Measurements from ENCODE around the gene DIPK2B. TPM values are rescaled to one million over a fixed set of nuclear protein-coding genes. Genes with fewer than 3 reads are reported as not detected.

DIPK2B gene
- total and polyA plus RNA-seq, 2 donors (not counting 1 experiment from before 2014, with no cell fraction given) = not detected

- Histone ChIP-seq H3K27ac (ENCODE audit: low read length in 2 of 2) (no peak overlapping the region), H3K4me2 (replicated peaks; ENCODE audit: low read depth, low read length, poor library complexity, severe bottlenecking) (no peak overlapping the region), H4K20me1 (ENCODE audit: control insufficient read depth, insufficient read depth, low read length, poor library complexity, severe bottlenecking) (no peaks in the 10 kb centered on the region), H3K9me3 (ENCODE audit: control extremely low read depth in 1 of 3, control insufficient read depth in 2 of 3, insufficient read depth in 1 of 3, low read length in 2 of 3) (peaks cover 0 to 4% (median 0%) of the 10 kb centered on the region in 3 donors), H3K4me1 (ENCODE audit: control insufficient read depth in 2 of 2, insufficient read depth in 2 of 2, low read length in 2 of 2) (no peaks in the 10 kb centered on the region), H3K9ac (ENCODE audit: low read length) (no peak overlapping the region), H2AFZ (ENCODE audit: insufficient read depth, low read depth, low read length, poor library complexity, severe bottlenecking) (no peak overlapping the region), H3K4me3 (ENCODE audit: control extremely low read depth in 1 of 5, extremely low read depth in 1 of 5, insufficient read depth in 1 of 5, low read depth in 2 of 5, low read length in 4 of 5) (no peak overlapping the region), H3K36me3 (replicated peaks in 1 of 2; ENCODE audit: control extremely low read depth in 1 of 2, control insufficient read depth in 1 of 2, extremely low read depth in 1 of 2, insufficient read depth in 2 of 2, low read length in 1 of 2) (no peaks in the 10 kb centered on the region), H3K27me3 (replicated peaks in 1 of 4; ENCODE audit: control extremely low read depth in 1 of 4, control insufficient read depth in 3 of 4, insufficient read depth in 4 of 4, low read length in 3 of 4) (no peaks in the 10 kb centered on the region), H3K79me2 (ENCODE audit: control insufficient read depth, insufficient read depth, low read length) (no peaks in the 10 kb centered on the region)
- CTCF ChIA-PET = no interaction called here
- intact Hi-C loops (cut with micrococcal nuclease) = no loop called here
- whole genome bisulfite sequencing (ENCODE audit: insufficient coverage) = 69% methylated on average over 3 of the region's 6 CpGs
- H3K27me3 Mint-ChIP-seq = peaks cover 4% of the 10 kb centered on the region
- POLR2A ChIA-PET = no interaction called here
- TF ChIP-seq CTCF (IDR thresholded peaks at IDR 0.05) = no peak
- TF ChIP-seq EZH2 (IDR thresholded peaks at IDR 0.05; ENCODE audit: borderline replicate concordance, insufficient read depth, low read depth, low read length, poor library complexity, severe bottlenecking) = no peak
- no peak overlapping the region for H3K4me3 Mint-ChIP-seq
- no peak for DNase-seq
- no peak for ATAC-seq (ENCODE audit: low read depth)
- no peaks in the 10 kb centered on the region for H3K9me3 Mint-ChIP-seq (ENCODE audit: insufficient read depth)
- H3K4me1 Mint-ChIP-seq = no peaks in the 10 kb centered on the region
- H3K27ac Mint-ChIP-seq = no peak overlapping the region
These were observed 35.0 kb downstream of the DIPK2B start for GRCh38 chrX:45165726-45166125.

GRCh38 chrX:45164995-45165394, 35.7 kb downstream of the DIPK2B start:
- intact Hi-C loops (cut with micrococcal nuclease) = no loop called here
- Histone ChIP-seq H3K27me3 (replicated peaks in 1 of 4; ENCODE audit: control extremely low read depth in 1 of 4, control insufficient read depth in 3 of 4, insufficient read depth in 4 of 4, low read length in 3 of 4) (no peaks in the 10 kb centered on the region), H3K36me3 (replicated peaks in 1 of 2; ENCODE audit: control extremely low read depth in 1 of 2, control insufficient read depth in 1 of 2, extremely low read depth in 1 of 2, insufficient read depth in 2 of 2, low read length in 1 of 2) (no peaks in the 10 kb centered on the region), H3K9me3 (ENCODE audit: control extremely low read depth in 1 of 3, control insufficient read depth in 2 of 3, insufficient read depth in 1 of 3, low read length in 2 of 3) (peaks cover 0 to 7% (median 0%) of the 10 kb centered on the region in 3 donors), H3K4me2 (replicated peaks; ENCODE audit: low read depth, low read length, poor library complexity, severe bottlenecking) (no peak overlapping the region), H3K9ac (ENCODE audit: low read length) (no peak overlapping the region), H3K79me2 (ENCODE audit: control insufficient read depth, insufficient read depth, low read length) (no peaks in the 10 kb centered on the region), H3K27ac (ENCODE audit: low read length in 2 of 2) (no peak overlapping the region), H2AFZ (ENCODE audit: insufficient read depth, low read depth, low read length, poor library complexity, severe bottlenecking) (no peak overlapping the region), H4K20me1 (ENCODE audit: control insufficient read depth, insufficient read depth, low read length, poor library complexity, severe bottlenecking) (no peaks in the 10 kb centered on the region), H3K4me1 (ENCODE audit: control insufficient read depth in 2 of 2, insufficient read depth in 2 of 2, low read length in 2 of 2) (no peaks in the 10 kb centered on the region), H3K4me3 (ENCODE audit: control extremely low read depth in 1 of 5, extremely low read depth in 1 of 5, insufficient read depth in 1 of 5, low read depth in 2 of 5, low read length in 4 of 5) (no peak overlapping the region)
- no peak for TF ChIP-seq CTCF (IDR thresholded peaks at IDR 0.05)
- TF ChIP-seq EZH2 (IDR thresholded peaks at IDR 0.05; ENCODE audit: borderline replicate concordance, insufficient read depth, low read depth, low read length, poor library complexity, severe bottlenecking) = no peak
- Mint-ChIP-seq H3K27me3 (peaks cover 4% of the 10 kb centered on the region), H3K9me3 (ENCODE audit: insufficient read depth) (no peaks in the 10 kb centered on the region), H3K4me1 (no peaks in the 10 kb centered on the region), H3K4me3 (no peak overlapping the region), H3K27ac (no peak overlapping the region)
- CTCF ChIA-PET = no interaction called here
- WGBS (ENCODE audit: insufficient coverage) = no CpG with 5 or more reads among the region's 1 CpG
- POLR2A ChIA-PET = no interaction called here
- DNase-seq = no peak
- ATAC-seq (ENCODE audit: low read depth) = no peak

Measured in B cell (primary cell).